GM12872 (cell line): ENCODE results near the gene STXBP2.

Source experiments
- CTCF ChIP-seq: IDR thresholded peaks from 3 replicates; pipeline ENCODE4 v1.5.1; 2011; ENCODE audit warnings: low read depth, mild to moderate bottlenecking, low read length, moderate library complexity; ENCODE audit not compliant: insufficient read depth

Gene STXBP2

DNA sequence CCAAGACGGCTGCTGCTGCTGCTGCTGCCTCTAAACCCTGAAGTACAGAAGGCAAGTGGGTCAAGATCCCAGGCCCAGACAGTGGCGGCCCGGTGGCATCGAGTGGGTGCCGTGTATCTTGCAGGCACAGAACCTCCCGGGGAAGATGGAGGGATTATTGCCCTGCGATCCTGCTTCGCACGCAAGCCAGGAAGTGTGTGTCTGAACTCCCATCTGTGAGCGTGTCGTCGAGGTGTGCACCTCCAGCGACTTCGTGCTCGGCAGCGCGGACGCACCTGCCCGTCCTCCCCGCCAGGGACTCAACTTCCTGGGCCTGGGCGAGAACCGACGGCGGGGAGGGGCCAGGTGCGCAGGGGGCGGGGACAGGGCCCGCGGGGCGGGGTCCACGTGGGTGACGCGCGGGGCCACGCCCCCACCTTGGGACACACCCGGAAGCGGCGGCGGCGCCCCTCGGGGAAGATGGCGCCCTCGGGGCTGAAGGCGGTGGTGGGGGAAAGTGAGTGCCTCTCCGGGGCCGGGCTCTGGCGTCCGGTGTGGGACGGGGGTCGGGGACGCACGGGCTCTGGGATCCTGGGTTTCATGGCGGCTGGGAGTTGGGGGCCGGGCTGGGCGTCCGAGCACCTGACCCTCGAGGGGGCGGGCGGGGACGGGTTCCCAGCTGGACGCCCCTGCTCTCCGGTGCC lies at the start of gene STXBP2:
Gene STXBP2, plus strand, starts transcription at position 420 of the 683 bp plus-strand sequence. Its CDS starts 40 bp downstream, at position 460.
- TF ChIP-seq CTCF = no peak

DNA sequence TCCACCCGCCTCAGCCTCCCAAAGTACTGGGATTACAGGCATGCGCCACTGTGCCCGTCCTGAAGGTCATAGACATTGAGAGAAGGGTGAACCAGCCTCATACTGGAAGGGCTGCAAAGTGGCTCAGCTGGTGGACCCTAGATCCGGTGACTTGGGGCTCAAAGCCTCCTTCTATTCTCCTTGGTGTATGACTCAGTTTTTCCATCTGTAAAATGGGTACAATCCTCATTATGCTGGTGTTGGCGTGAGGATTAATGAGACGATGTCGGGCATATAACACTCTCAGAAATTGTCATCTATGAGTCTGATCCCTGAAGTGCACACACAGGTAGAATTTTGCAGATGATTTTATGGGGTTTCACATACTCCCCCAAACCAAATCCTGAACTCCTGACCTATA lies 47.1 kb upstream of the STXBP2 start:
- TF ChIP-seq CTCF = no peak

DNA sequence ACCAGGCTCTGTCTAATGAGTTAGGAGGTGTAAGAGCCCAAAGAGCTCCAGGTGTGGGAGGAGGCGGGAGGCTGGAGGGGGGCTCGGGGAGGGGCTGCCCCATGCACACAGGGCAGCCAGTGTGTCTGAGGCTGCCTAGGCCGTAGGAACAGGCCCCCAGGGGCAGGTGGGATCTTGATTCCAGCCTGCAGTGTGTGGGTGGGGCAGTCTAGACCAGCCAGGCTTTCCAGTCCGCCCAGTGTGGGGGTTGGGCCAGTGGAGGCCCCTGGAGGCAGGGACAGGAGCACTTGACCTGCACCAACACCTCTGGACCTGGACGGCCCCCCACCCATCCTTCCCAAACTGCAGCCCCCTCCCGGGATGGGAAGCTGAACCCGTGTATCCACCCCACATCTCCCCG lies 46.7 kb upstream of the STXBP2 start:
- no peak for TF ChIP-seq CTCF

- no peak for TF ChIP-seq CTCF
These were observed 41.3 kb upstream of the STXBP2 start, which contains the start of gene CAMSAP3 for GRCh38 chr19:7595466-7596133. CAMSAP3 (plus strand) TSS chr19:7595863; CDS start chr19:7596003, 140 bp downstream.

DNA sequence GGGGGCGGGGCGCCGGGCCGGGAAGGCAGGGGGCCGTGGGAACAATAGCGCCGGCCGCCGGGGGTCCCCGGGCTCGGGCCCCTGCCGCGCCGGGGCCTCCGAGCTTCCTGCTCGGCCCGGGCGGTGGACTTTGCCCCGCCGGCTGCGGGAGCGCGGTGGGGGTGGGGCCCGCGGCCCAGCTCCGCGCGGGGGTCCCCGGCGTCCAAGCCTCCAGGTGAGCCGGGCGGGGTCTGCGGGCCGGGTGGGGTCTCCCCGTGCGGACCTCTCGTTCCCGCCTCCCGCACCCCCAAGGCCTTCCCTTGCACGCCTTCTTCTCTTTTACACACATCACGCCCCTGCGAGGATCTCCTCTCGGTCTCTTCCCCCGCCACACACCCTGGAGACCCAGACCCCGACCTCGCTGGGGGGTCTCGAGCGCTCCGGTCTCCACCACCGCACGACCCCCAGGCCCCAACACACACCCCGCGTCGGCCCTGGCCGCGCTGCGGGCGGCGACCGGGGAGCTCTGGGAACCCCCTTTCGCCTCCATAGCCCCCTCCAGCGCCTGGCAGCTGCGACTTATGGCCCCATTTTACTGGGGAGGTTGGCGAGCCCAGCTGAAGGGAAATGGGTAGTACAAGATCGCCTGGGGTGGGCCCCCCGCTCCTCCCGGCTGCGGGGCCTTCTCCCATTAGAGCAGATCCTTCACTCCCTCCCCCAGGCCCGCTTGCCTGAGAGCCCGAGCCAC lies 40.5 kb upstream of the STXBP2 start:
- TF ChIP-seq CTCF = no peak

DNA sequence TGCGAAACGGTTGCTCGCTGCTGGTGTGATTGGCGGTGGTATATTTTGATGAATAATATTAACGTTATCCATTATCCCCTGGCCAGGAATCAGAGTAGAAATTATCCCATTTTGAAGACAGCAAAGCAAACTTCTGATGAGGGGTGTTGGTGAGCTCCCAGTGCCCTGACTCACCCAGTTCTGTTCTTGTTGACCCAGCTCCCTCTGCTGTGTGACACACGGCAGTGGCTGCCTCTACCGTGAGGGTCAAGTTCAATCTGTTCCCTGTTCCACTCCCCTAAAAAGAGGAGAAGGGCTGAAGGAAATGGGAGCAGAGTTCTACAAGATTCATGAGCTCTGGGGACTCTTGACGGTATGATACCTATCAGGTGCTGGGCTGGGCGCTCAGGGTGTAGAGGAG lies 39.2 kb upstream of the STXBP2 start:
- no peak for TF ChIP-seq CTCF

- TF ChIP-seq CTCF = no peak
These were observed 38.7 kb upstream of the STXBP2 start for GRCh38 chr19:7598180-7598579.
